CD14-positive monocyte (primary cell): ENCODE data around the gene UBXN6. TPM values are rescaled to one million over a fixed set of nuclear protein-coding genes. Genes with fewer than 3 reads are reported as not detected.

Source experiments
- DNase-seq, 3 donors: peaks; one replicate each; pipeline ENCODE4 v3.0.0-alpha.2; 2011 to 2022
- H2AFZ ChIP-seq: 2 replicates; pipeline ENCODE4 v1.6.0; 2012; ENCODE audit warnings: mild to moderate bottlenecking, low read depth, low read length, inconsistent platforms; ENCODE audit not compliant: insufficient read depth, poor library complexity, severe bottlenecking
- H3K27ac ChIP-seq, 2 donors: 1 replicate in 1 of 2; 2 replicates in 1 of 2; pipeline ENCODE4 v1.5.1; 2012 to 2013; ENCODE audit warnings: low read length in 2 of 2, control low read depth in 1 of 2, inconsistent platforms in 1 of 2, low read depth in 1 of 2, mild to moderate bottlenecking in 1 of 2
- H3K27me3 ChIP-seq, 2 donors: one replicate each; pipeline versions ENCODE4 v1.6.0 to v1.6.1; 2011 to 2013; ENCODE audit warnings: low read length in 2 of 2; ENCODE audit not compliant: control insufficient read depth in 2 of 2, insufficient read depth in 2 of 2
- H3K36me3 ChIP-seq, 2 donors: replicated peaks in 1 of 2; 1 replicate in 1 of 2; 2 replicates in 1 of 2; pipeline versions ENCODE4 v1.5.1 to v1.6.1; 2012 to 2013; ENCODE audit warnings: low read length in 2 of 2, control low read depth in 1 of 2, inconsistent platforms in 1 of 2, mild to moderate bottlenecking in 1 of 2; ENCODE audit not compliant: insufficient read depth in 2 of 2, control insufficient read depth in 1 of 2
- H3K4me1 ChIP-seq, 2 donors: 1 replicate in 1 of 2; 2 replicates in 1 of 2; pipeline versions ENCODE4 v1.5.1 to v1.6.1; 2012 to 2013; ENCODE audit warnings: low read length in 2 of 2, control low read depth in 1 of 2, inconsistent platforms in 1 of 2, mild to moderate bottlenecking in 1 of 2, moderate library complexity in 1 of 2; ENCODE audit not compliant: insufficient read depth in 2 of 2, control insufficient read depth in 1 of 2
- H3K4me2 ChIP-seq: replicated peaks from 2 replicates; pipeline ENCODE3; 2012; ENCODE audit warnings: low read length, moderate library complexity, mild to moderate bottlenecking; ENCODE audit not compliant: poor library complexity, severe bottlenecking; ENCODE audit errors: extremely low read depth
- H3K4me3 ChIP-seq, 3 experiments: fragments of 200-600 bp in 1 of 3; sonication (generic) in 1 of 3; replicated peaks in 1 of 3; 1 replicate in 2 of 3; 2 replicates in 1 of 3; pipeline ENCODE4 v1.5.1; 2011 to 2013; ENCODE audit warnings: low read length in 3 of 3, mild to moderate bottlenecking in 3 of 3, control low read depth in 2 of 3, low read depth in 2 of 3, inconsistent platforms in 1 of 3, moderate library complexity in 1 of 3
- H3K79me2 ChIP-seq: 2 replicates; pipeline ENCODE4 v1.6.0; 2012; ENCODE audit warnings: mild to moderate bottlenecking, control low read depth, inconsistent platforms, low read length, moderate library complexity; ENCODE audit not compliant: insufficient read depth
- H3K9ac ChIP-seq: 2 replicates; pipeline ENCODE4 v1.6.0; 2017; ENCODE audit warnings: low read length, mild to moderate bottlenecking; ENCODE audit not compliant: insufficient read depth, poor library complexity, severe bottlenecking
- H3K9me3 ChIP-seq, 2 donors: replicated peaks in 1 of 2; 1 replicate in 1 of 2; 2 replicates in 1 of 2; pipeline versions ENCODE4 v1.5.1 to v1.6.1; 2012 to 2013; ENCODE audit warnings: low read length in 2 of 2, control low read depth in 1 of 2; ENCODE audit not compliant: control insufficient read depth in 1 of 2, insufficient read depth in 1 of 2
- H4K20me1 ChIP-seq: 2 replicates; pipeline ENCODE4 v1.6.0; 2012; ENCODE audit warnings: mild to moderate bottlenecking, low read length, control low read depth, moderate library complexity; ENCODE audit not compliant: insufficient read depth
- H3K27ac Mint-ChIP-seq, 7 donors: one replicate each; pipeline ENCODE4 v1.8.0; 2020; ENCODE audit warnings: mild to moderate bottlenecking in 7 of 7, mixed read lengths in 7 of 7, moderate library complexity in 6 of 7, inconsistent platforms in 2 of 7
- H3K27me3 Mint-ChIP-seq, 3 donors: one replicate each; pipeline ENCODE4 v1.8.0; 2021 to 2022; ENCODE audit warnings: low read depth in 3 of 3, mild to moderate bottlenecking in 3 of 3, mixed read lengths in 3 of 3, moderate library complexity in 3 of 3, inconsistent platforms in 1 of 3
- H3K36me3 Mint-ChIP-seq, 2 donors: one replicate each; pipeline ENCODE4 v1.8.0; 2020; ENCODE audit warnings: mixed read lengths in 2 of 2, inconsistent platforms in 1 of 2, mild to moderate bottlenecking in 1 of 2
- H3K4me1 Mint-ChIP-seq: one replicate; pipeline ENCODE4 v1.8.0; 2020; ENCODE audit warnings: mild to moderate bottlenecking, mixed read lengths
- H3K4me3 Mint-ChIP-seq, 2 donors: one replicate each; pipeline ENCODE4 v1.8.0; 2020; ENCODE audit warnings: mild to moderate bottlenecking in 2 of 2, mixed read lengths in 2 of 2, moderate library complexity in 1 of 2
- H3K9me3 Mint-ChIP-seq, 7 donors: one replicate each; pipeline ENCODE4 v1.8.0; 2020 to 2022; ENCODE audit warnings: mixed read lengths in 7 of 7, mild to moderate bottlenecking in 6 of 7, moderate library complexity in 6 of 7, inconsistent platforms in 2 of 7
- CTCF ChIP-seq: fragments of 200-600 bp; IDR thresholded peaks from one replicate; pipeline ENCODE4 v1.8.0; 2022; ENCODE audit warnings: antibody characterized with exemption, mild to moderate bottlenecking
- WGBS: methylation state at CpG from one replicate; pipeline ENCODE4 v1.1.5; 2013; ENCODE audit warnings: missing lambda C conversion rate; ENCODE audit not compliant: insufficient coverage; 5-methylcytosine and 5-hydroxymethylcytosine counted together
- intact Hi-C, 2 donors: fragments of 100-400 bp; cut with micrococcal nuclease; formaldehyde crosslinking; loops; one replicate each; pipeline versions ENCODE4 v1.15.0 to v1.15.1; 2023
- polyA plus RNA-seq, 3 donors: library from polyadenylated mRNA; depleted of rRNA in 1 of 3; unstranded in 2 of 3; stranded (reverse) in 1 of 3; fragments of 300-500 nt in 2 of 3; fragments of >200 nt in 1 of 3; fragmentation: Illumina TruSeq in 2 of 3; gene quantifications; 1 replicate in 2 of 3; 2 replicates in 1 of 3; pipeline ENCODE4 v1.2.3, GENCODE V29; 2012 to 2021

Gene UBXN6
- polyA plus RNA-seq, 3 donors = 3.8 to 64.5 (median 5.4) TPM

- H3K4me2 ChIP-seq = no peak overlapping the region
- no peak overlapping the region for H3K4me3 ChIP-seq
- no peaks in the 10 kb centered on the region for H3K27me3 ChIP-seq
- peaks cover 32% of the 10 kb centered on the region for H4K20me1 ChIP-seq
- Mint-ChIP-seq H3K9me3 (peaks cover 0 to 2% (median 0%) of the 10 kb centered on the region in 7 donors), H3K27me3 (no peaks in the 10 kb centered on the region), H3K36me3 (peaks cover 44 to 76% of the 10 kb centered on the region in 2 donors), H3K4me3 (no peak overlapping the region), H3K27ac (peak overlapping the region in 1 of 7 donors; percentile 61), H3K4me1 (peaks cover 3% of the 10 kb centered on the region)
- no peak overlapping the region for H3K9ac ChIP-seq
- peaks cover 51 to 61% of the 10 kb centered on the region in 2 donors for H3K36me3 ChIP-seq
- H3K9me3 ChIP-seq = no peaks in the 10 kb centered on the region
- no peak overlapping the region for H3K27ac ChIP-seq
- peaks cover 3% of the 10 kb centered on the region for H3K79me2 ChIP-seq
- intact Hi-C loops = no loop called here
- DNase-seq = no peak
- 80% methylated on average over 3 of the region's 10 CpGs for WGBS
- H2AFZ ChIP-seq = no peak overlapping the region
- no peak for TF ChIP-seq CTCF
- no peaks in the 10 kb centered on the region for H3K4me1 ChIP-seq
Measured at GRCh38 chr19:4442819-4443146, 14.8 kb downstream of the UBXN6 start.

GRCh38 chr19:4441994-4442818 is 15.4 kb downstream of the UBXN6 start:
- Histone ChIP-seq H3K4me1 (no peaks in the 10 kb centered on the region), H3K79me2 (peaks cover 5% of the 10 kb centered on the region), H2AFZ (no peak overlapping the region), H3K27ac (no peak overlapping the region), H3K9me3 (no peaks in the 10 kb centered on the region), H3K4me3 (no peak overlapping the region), H3K9ac (no peak overlapping the region), H3K4me2 (no peak overlapping the region), H3K36me3 (peaks cover 47 to 58% of the 10 kb centered on the region in 2 donors), H4K20me1 (peaks cover 26% of the 10 kb centered on the region), H3K27me3 (no peaks in the 10 kb centered on the region)
- Mint-ChIP-seq H3K27ac (peak overlapping the region in 5 of 7 donors; percentile 33 to 66 (median 53)), H3K36me3 (peaks cover 40 to 74% of the 10 kb centered on the region in 2 donors), H3K4me3 (no peak overlapping the region), H3K4me1 (peaks cover 3% of the 10 kb centered on the region), H3K27me3 (no peaks in the 10 kb centered on the region), H3K9me3 (peaks cover 0 to 2% (median 0%) of the 10 kb centered on the region in 7 donors)
- 65% methylated on average over 21 of the region's 22 CpGs for WGBS
- TF ChIP-seq CTCF = no peak
- no peak for DNase-seq
- intact Hi-C loops = no loop called here
